ENCODE measurements around the gene TNF. TPM values are rescaled to one million over a fixed set of nuclear protein-coding genes. Genes with fewer than 3 reads are reported as not detected.

TNF gene
- total RNA-seq, 1 experiment from 2014 or later, result not detected

- peak within 1 kb of the TSS; percentile 82 for H2AFZ ChIP-seq (ENCODE audit: low read length)
- H3K27ac ChIP-seq (ENCODE audit: low read length), result peak within 1 kb of the TSS; percentile 90
- no peaks in the 10 kb centered on the region for H3K9me2 ChIP-seq (replicated peaks; ENCODE audit: low read length)
- TSS peak; percentile 67 for BruUV-seq (replicated peaks)
- H4K20me1 ChIP-seq (ENCODE audit: low read length), result peaks cover 38% of the 10 kb centered on the region
- CTCF ChIA-PET, result interaction anchor here (1.0 kb wide), 1 partner anchor 48 kb away, joined by 6 read pairs; no protein-coding TSS in a partner anchor
- H3K9ac ChIP-seq (ENCODE audit: low read length), result peak within 1 kb of the TSS; percentile 99
- H3K4me2 ChIP-seq (ENCODE audit: low read length), result peak within 1 kb of the TSS; percentile 92
- ATAC-seq (peak; percentile 77), DNase-seq (peak; percentile 97)
- peak within 1 kb of the TSS; percentile 92 for H3K4me3 ChIP-seq (ENCODE audit: low read length)
- H3K4me1 ChIP-seq (ENCODE audit: insufficient read depth, low read length), result peaks cover 26% of the 10 kb centered on the region
- no peaks in the 10 kb centered on the region for H3K27me3 ChIP-seq (ENCODE audit: low read length)
- H3K9me3 ChIP-seq (ENCODE audit: low read length), result no peaks in the 10 kb centered on the region
- intact Hi-C loops (cut with micrococcal nuclease), result loop anchor here (1.0 kb wide), 2 partner anchors 44 to 48 kb away; partner anchors contain the start of gene MICB
- H3K79me2 ChIP-seq (ENCODE audit: low read length), result peaks cover 59% of the 10 kb centered on the region
- TF ChIP-seq EZH2phosphoT487 (IDR thresholded peaks at IDR 0.05; ENCODE audit: borderline replicate concordance, low read length) (no peak), EZH2 (IDR thresholded peaks at IDR 0.05; ENCODE audit: low read length, unreplicated experiment) (no peak), CTCF (conservative IDR thresholded peaks at IDR 0.05; ENCODE audit: low read depth, low read length) (no peak)
- POLR2A ChIA-PET (ENCODE audit: unreplicated experiment), result interaction anchor here (0.5 to 1.4 kb wide), 8 partner anchors 45 to 1777 kb away, joined by 3 to 7 read pairs (median 4); partner anchors contain the start of genes HSPA1B and PBX2
- no peaks in the 10 kb centered on the region for H3F3A ChIP-seq (ENCODE audit: low read length, unreplicated experiment)
- peaks cover 35% of the 10 kb centered on the region for H3K36me3 ChIP-seq (ENCODE audit: low read depth, low read length)
Observed at GRCh38 chr6:31541658-31542521, 33.5 kb upstream of the TNF start, which contains the start of gene DDX39B. Gene DDX39B (minus strand): TSS chr6:31542003. CDS start chr6:31540532, 1,471 bp downstream.

GRCh38 chr6:31543639-31544038, 31.7 kb upstream of the TNF start:
- no peaks in the 10 kb centered on the region for H3F3A ChIP-seq (ENCODE audit: low read length, unreplicated experiment)
- peaks cover 24% of the 10 kb centered on the region for H4K20me1 ChIP-seq (ENCODE audit: low read length)
- H3K27me3 ChIP-seq (ENCODE audit: low read length), result no peaks in the 10 kb centered on the region
- no TSS peak for BruUV-seq (replicated peaks)
- H3K4me1 ChIP-seq (ENCODE audit: insufficient read depth, low read length), result peaks cover 31% of the 10 kb centered on the region
- H3K4me3 ChIP-seq (ENCODE audit: low read length), result no peak overlapping the region
- H3K79me2 ChIP-seq (ENCODE audit: low read length), result peaks cover 54% of the 10 kb centered on the region
- H3K9me3 ChIP-seq (ENCODE audit: low read length), result no peaks in the 10 kb centered on the region
- POLR2A ChIA-PET (ENCODE audit: unreplicated experiment), result no interaction called here
- H3K4me2 ChIP-seq (ENCODE audit: low read length), result no peak overlapping the region; the same call in 1 of the 2 replicates
- ATAC-seq (no peak), DNase-seq (no peak)
- H3K9me2 ChIP-seq (replicated peaks; ENCODE audit: low read length), result no peaks in the 10 kb centered on the region
- TF ChIP-seq CTCF (conservative IDR thresholded peaks at IDR 0.05; ENCODE audit: low read depth, low read length) (no peak), EZH2phosphoT487 (IDR thresholded peaks at IDR 0.05; ENCODE audit: borderline replicate concordance, low read length) (no peak)
- H2AFZ ChIP-seq (ENCODE audit: low read length), result no peak overlapping the region
- peaks cover 21% of the 10 kb centered on the region for H3K36me3 ChIP-seq (ENCODE audit: low read depth, low read length)
- intact Hi-C loops (cut with micrococcal nuclease), result no loop called here
- no peak overlapping the region for H3K27ac ChIP-seq (ENCODE audit: low read length)
- H3K9ac ChIP-seq (ENCODE audit: low read length), result no peak overlapping the region
- CTCF ChIA-PET, result no interaction called here

- ATAC-seq, result no peak
- H3F3A ChIP-seq (ENCODE audit: low read length, unreplicated experiment), result no peaks in the 10 kb centered on the region
- peaks cover 14% of the 10 kb centered on the region for H4K20me1 ChIP-seq (ENCODE audit: low read length)
- no peak overlapping the region for H3K9ac ChIP-seq (ENCODE audit: low read length)
- no peaks in the 10 kb centered on the region for H3K9me2 ChIP-seq (replicated peaks; ENCODE audit: low read length)
- H3K36me3 ChIP-seq (ENCODE audit: low read depth, low read length), result peaks cover 18% of the 10 kb centered on the region
- no peaks in the 10 kb centered on the region for H3K27me3 ChIP-seq (ENCODE audit: low read length)
- no peak overlapping the region for H3K27ac ChIP-seq (ENCODE audit: low read length)
- intact Hi-C loops (cut with micrococcal nuclease), result loop anchor here (5.0 kb wide), 1 partner anchor 123 kb away; the partner anchor contains the start of genes CSNK2B and LY6G5B
- ChIA-PET CTCF (no interaction called here), POLR2A (ENCODE audit: unreplicated experiment) (no interaction called here)
- TF ChIP-seq EZH2 (IDR thresholded peaks at IDR 0.05; ENCODE audit: low read length, unreplicated experiment), result no peak
- no peak for TF ChIP-seq EZH2phosphoT487 (IDR thresholded peaks at IDR 0.05; ENCODE audit: borderline replicate concordance, low read length)
- no peak for TF ChIP-seq CTCF (conservative IDR thresholded peaks at IDR 0.05; ENCODE audit: low read depth, low read length)
- H2AFZ ChIP-seq (ENCODE audit: low read length), result no peak overlapping the region
- H3K4me3 ChIP-seq (ENCODE audit: low read length), result no peak overlapping the region
- peaks cover 54% of the 10 kb centered on the region for H3K79me2 ChIP-seq (ENCODE audit: low read length)
- DNase-seq, result no peak
- H3K4me1 ChIP-seq (ENCODE audit: insufficient read depth, low read length), result peaks cover 25% of the 10 kb centered on the region
- no TSS peak for BruUV-seq (replicated peaks)
- H3K9me3 ChIP-seq (ENCODE audit: low read length), result no peaks in the 10 kb centered on the region
- no peak overlapping the region for H3K4me2 ChIP-seq (ENCODE audit: low read length)
Observed at GRCh38 chr6:31544676-31545075, 30.7 kb upstream of the TNF start.

Data from PC-3 (cell line).